Kidney glomerular epithelial cell (primary cell): ENCODE results near the gene MSN.

Source experiments
- DNase-seq: peaks from one replicate; lab custom pipeline; 2025; lab: John Stamatoyannopoulos, UW

Gene MSN

DNA sequence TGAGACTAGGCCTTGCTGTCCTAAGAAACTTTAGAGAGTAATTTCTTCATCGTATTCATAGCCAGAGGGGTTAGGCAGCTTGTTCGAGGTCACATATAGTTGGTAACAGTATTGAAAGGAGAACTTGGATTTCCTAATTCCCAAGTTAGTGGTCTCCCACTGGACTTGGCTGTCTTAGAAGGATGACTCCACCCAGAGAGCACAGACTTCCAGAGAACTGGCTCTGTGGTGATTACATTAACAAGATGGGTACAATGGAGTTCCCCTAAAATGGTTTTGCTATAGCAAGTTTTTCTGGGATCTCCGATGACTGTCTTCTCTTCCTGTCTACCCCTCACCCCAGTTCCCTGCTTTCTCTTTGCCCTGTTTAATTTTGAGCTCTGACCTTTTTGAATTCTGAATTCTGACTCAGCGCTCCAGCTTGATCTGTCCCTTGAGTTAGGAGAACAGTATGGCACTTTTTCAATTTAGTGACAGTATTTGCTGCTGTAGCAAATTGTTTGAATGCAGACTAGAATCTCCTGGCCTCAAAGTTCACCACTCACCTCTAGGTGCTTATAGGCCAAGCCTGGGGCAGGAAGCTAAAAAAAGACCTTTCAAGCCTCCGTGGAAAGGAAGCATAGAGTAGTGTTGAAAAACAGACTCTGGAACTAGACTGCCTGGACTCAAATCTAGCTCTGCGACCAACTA is 6.9 kb downstream of the MSN start:
- DNase-seq: no peak

DNA sequence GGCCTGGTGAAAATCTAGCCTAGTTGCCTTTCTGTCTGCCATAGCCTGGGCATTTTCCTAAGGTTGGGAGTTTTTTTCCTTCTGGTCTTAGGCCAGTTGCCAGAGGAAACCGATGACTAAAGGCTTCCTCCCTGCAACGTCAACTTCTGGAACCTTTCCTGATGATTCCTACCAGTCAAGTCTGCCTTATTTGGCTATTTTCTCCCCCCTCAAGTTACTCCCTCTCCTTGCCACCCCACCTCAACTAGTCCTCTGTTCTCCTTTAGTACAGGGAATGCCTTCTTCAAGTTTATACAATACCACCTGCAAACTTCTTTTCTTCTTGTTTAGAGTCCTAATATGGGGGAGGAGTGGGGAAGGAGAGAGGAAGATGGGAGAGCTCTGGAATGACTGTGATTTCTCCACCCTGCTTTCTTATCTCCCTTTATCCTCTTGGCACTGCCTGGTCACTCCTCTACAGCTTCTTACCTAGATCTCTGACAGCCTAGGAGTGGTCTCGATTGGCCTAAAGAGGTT is 10.6 kb downstream of the MSN start:
- peak; percentile 66 for DNase-seq

DNA sequence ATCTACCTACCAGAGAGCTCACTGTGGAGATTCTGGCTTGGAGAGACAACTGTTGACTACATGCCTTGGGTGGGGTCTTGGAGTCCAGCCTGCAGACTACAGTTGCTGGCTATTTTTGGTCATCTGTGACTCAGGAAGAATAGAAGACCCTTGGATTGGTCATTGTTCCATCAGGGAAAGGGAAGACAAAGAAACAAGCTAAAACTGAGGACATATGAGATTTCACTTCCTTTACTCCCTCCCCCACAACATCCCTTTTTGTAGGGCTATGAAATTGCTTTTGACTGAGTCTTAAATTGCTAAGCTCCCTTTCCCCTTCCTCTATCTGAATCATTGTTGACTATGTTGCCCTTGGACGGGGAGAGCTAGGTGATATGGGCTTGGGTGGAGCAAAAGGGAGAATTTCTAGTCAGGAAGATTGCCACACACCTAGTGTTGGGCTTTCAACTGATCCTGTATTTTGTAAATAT is 11.7 kb downstream of the MSN start:
- peak; percentile 23 for DNase-seq

DNA sequence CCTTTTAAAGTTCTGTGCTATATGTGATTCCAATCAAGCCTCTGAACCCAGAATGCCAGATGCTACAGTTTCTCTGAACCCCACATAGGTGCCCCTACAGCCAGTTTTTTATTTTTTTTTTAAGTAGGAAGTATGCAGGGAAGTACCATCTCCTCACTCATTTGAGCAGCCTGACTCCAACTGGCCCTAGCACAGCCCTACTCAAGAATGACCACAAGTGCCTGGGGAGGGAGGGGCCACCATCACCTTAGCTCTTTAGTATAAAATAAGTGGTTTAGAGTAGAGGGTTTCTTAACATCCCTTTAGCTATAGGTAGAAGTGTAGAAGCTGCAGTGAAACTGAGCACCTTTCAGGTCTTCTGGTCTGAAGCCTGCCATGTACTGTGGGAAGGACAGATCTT is 14.4 kb downstream of the MSN start:
- DNase-seq: no peak

DNA sequence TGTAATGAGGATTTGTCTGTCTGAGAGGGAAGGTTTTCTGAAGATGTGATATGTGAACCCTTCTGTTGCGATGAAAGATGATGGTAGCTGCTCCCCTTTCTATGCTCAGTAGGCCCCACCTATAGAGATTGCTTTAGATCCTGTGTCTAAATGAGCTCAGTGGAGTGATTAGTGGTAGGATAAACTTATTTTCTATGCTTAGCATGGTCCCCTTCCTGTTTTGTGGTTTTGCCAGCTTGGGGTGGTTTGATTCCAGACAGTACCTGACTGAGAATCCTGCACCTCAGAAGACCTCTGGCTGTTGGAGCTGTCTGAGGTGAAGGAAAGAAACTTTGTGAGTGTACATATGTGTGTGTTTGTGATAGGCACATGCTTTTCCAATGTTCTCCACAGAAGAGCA is 17.7 kb downstream of the MSN start:
- no peak for DNase-seq

DNA sequence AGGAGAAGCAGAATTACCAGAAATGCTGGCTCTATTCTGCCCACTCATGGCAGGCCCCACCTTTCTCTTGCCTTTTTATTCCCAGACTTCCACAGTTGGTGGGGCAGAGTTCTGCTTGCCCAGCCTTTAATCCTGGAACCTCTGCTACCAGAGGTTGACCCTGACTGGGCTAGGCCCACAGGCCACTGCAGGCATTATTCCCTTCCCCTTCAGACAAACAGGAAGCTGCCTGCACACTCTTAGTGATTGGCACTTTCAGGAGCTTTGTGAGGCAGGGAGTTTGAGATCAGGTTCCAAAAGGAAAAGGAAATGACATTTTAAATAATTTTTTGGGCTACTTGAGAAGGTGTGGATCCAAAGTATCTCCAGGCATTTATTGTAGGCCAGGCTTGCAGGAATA is 18.8 kb downstream of the MSN start:
- no peak for DNase-seq

DNA sequence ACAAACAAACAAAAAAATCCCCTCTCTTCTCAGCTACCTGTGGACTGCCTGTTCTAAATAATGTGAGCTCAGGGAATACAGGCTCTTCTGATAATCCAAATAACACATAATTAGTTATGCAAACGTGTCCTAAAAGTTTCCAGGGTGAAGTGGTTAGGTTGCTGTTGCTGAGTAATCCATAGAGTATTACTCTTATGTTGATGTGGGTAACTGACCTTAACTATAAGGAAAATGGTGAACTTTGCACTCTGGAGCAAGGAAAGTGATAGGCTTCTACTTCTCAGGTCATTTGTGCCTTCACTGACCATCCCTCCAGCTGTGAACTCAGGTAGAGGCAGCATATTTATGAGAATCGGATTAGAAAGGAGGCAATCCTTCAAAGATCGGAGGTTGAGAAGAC is 19.9 kb downstream of the MSN start:
- no peak for DNase-seq

DNA sequence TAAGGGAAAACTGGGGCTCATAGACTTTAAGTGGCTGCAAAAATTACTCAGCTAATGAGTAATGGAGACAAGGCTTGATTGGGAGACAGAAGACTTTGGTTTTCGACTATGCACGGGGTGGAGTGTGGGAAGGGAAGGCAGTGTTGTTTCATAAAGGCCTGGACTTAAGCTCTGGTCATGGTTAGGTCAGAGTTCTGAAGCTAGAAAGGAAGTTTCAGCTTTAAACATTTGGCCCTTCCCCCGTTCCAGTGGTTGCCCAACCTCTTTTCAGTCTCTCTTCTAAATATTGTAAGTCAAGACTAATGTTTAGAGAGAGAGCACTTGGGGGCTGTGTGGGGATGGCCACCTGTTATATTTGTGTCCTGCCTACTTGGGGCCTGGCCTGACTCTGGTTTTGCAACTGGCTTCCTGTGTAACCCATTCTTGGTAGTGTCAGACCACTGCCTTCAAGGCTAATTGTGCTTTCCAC is 21.0 kb downstream of the MSN start:
- no peak for DNase-seq

DNA sequence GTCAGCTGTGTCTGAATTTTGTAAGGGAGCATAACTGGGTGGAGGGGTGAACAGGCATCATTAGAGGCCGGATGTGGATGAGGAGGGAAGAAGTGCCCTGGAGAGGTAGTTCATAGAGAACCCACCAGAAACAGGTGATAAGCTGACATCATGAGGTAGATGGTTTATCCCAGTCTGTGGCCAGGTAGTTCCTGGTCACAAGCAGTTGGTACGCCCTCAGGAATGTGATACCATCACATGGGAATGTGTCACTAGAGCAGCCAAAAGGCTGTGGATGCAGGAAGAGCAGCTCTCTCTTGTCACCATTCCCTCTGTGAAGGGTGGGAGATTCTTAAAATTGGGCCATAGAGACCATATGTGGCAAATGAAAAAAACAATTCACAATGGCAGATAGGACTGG is 21.9 kb downstream of the MSN start:
- DNase-seq: no peak

DNA sequence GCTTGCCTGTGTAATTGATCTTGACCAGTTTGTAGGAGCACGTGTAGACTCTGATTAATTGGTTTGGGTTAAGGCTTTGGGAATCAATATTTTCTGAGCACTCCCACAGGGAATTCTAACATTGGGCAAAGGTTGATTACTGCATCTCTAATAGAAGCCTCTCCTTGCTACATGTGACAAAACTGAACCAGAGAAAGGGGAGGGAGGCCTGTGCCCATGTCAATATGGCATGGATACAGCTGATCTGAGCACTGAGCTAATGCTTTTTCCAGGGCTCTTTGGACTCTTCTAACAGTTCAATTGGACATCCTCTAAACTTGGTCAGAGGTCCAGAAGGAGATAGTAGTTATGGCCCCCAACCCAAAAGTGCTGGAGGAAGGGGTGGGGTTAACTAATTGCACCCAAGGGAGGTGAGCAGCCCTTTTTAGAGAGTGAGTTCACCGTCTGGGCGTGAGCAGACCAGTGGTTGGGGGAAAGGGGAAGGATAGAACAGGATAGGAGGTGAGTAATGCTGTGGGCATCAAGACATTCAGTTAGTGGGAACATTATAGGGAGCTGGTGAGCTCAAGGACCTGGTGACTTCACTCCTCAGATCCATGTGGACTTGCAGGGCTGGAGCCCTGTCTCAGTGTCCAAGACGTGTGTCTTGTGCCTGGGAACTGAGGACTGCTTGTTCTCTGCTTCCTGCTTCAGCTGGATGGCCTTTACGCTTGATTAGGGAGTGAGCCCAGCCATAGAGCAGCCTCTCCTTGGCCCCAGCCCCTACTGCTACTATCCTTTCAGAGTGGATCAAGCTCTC is 22.8 kb downstream of the MSN start:
- peak; percentile 22 for DNase-seq

DNA sequence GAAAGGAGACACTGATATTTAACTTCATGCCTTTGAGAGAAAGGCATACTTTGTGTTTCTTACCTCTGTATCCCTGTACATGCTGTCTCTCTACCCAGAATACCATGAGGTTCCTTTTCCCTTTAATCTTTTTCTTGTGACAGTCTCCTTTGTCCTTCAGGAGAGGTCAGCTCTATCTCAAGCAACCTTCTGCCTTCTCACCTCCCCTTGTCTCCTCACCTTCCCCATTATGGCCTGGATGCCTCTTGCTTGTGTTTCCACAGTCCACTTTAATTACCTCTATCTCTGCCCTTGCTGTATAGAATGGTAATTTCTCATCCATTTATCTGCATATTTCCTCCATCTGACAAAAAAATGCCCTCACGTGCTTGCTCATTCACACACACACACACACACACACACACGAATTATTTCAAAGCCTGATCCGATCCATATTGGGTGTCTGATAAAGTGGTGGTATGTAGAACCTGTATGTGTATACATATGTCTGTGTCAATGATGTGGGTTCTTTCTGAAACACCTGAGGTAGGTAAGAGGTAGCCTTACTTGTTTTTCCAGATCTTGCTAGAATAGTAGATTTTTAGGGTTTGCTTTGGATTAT is 28.5 kb downstream of the MSN start:
- DNase-seq: no peak

DNA sequence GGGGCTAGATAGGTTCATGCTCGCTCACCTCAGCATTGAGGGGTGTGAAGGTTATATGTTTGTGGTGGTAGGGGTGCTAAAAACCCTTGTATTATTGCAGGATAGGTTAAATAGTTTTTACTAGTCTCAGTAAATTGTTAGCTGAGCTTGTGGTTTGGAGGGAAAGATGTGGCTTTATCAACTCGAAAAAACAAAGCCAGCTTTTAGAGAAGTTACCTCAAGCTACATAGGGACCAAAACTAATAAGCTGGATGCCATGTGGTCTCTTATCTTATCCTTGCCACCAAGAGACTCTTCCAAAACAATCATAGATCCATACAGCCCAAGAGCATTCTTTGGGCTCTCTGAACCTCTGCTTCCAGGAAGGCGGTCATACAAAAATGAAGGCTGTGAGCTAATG is 29.2 kb downstream of the MSN start:
- no peak for DNase-seq

DNA sequence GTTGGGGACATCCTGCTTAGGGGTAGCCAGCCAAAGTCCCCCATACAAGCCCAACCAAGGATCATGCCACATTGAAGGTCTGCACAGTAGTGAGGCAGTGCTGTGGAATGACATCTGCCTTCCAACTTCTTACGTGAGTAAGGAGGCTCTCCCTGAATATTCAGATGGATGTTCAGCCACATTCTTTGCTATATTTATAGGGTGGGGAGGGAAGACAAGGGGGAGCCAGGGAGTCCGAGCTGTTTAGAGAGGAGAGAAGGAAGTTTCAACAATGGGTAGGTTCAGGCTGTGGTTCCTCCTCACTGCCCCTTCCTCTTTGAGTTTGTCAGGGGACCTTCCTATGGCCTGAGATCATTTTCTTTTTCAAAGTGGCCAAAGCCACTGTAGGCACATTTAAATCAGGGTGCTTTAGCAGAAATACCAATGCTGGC is 29.8 kb downstream of the MSN start:
- no peak for DNase-seq

DNA sequence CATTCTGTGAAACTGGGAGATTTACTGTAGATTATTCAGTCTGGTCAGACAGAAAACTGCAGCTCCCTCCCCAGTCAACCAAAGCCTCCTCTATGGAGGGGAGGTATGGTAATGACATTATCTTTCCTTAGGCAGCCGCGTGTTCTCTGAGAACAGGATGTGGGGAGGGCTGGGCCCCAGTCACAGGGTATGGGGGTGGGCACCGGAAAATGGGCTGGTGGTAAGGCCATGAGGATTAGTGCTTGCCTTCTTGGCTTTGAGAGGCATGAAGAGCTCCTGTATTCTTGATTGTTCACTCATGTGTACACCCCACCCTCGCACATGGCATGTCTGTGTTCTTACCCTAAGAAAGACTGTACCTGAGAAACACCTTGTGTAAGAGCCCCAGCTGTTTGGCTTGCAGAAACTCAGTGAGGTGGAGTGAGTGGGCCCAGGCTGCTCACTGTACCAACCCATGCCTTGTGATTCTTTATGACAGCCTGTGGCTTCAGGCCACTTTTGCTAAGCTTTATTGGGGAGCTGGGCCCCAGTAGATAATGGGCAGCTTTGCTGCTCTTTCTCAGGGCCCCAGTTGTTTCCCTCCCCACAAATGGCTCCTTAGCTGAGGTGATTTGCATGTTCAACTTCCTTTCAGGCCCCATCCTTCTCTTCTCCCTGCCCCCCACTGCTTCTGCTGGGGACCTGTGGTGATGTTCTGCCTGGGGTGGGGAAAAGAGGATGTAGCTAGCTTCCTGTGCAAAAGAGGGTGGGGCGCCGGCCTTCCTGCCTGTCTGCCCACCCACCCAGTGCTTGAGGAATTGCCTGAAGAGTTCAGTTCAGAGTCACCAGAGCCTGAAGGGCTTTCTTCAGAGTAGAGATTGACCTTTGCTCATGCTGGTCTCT is 30.7 kb downstream of the MSN start:
- peak; percentile 7 for DNase-seq

DNA sequence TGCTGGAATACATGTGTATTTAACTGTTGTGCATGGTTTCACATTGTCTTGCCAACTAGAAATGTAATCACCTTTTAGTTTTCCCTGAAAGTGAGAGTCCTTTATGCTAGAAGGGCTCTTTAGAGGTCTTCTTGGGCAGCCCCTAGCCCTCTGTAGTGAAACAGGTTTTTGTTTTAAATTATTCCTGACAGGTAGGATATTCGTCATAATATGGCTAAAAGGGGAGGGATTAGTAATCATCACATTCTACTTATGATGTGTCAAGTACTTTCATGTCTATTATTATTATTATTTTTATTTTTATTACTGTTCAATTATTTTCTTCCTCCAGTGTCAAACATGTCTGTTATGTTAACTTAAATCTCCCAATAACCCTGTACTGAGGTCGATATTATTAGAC is 35.5 kb downstream of the MSN start:
- no peak for DNase-seq

DNA sequence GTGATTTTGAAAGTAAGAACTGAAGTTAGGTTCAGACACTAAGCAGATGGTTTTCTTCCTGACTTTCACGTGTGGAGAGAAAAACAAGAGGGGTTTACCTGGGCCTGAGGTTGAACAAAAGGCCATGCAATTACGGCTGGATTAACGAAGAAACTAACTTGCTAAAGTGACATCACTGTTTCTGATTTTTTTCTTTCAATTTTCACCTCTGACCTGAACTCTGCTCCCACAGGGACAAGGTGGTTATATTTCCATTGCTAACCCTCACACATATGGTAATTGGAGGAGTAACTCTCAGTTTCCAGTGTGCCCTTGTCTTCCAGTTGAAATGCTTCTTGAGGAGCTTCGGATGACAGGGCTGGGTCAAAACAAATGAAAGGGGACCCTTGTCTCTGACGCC is 38.0 kb downstream of the MSN start:
- DNase-seq: no peak

DNA sequence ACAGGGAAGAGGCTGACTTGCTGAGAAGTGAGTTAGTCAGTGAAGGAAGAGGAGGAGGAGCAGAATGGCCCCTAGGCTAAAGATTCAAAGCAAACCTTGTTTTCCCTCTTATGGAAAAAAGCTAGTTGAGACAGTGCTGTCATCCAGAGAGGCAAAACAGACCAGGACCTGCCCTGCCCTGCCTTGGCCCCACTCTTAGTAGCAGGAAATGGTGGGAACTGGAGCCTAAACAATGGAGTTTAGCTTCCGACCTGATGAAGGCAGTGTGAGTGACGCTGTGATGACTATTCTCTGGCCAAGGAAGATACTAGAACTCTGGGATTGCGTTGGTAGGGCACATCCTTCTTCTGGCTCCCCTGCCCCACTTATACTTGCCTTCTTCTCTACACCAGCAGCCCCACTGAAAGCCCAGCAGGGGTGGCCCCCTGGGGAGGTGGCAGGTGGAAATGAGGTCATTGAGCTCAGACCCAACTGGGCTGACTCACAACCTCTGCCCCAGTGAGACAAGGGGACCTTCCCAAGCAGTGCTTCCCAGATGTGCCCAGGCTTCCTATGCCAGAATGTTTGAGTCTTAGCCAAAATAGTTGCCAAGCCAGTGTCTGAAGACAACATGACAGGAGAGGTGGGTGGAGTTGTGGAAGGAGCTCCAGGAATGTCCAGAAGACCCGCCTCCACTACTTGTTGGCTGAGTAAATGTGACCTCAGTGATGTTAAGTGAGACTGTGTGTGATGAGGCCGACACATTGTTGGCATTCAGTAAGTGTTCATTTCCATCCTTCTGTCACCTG is 38.8 kb downstream of the MSN start:
- peak; percentile 65 for DNase-seq

DNA sequence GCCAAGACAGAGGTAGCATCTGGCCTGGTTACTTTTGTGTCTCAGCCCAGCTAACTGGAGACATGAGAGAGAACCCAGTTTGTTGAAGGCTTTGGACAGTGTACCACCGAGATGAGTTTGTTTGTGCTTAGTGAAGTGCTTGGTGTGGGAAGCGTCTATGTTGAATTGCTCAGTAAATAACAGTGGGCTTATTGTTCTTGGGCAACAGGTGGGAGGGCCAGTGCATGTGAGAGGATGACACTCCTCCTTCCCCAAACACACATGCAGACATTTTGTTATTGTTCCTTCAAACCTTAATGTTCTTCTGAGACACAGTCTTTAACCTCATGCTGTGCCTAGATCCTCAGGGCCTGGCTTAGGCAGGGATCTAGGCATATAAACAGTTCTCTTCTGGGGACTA is 39.7 kb downstream of the MSN start:
- no peak for DNase-seq

DNA sequence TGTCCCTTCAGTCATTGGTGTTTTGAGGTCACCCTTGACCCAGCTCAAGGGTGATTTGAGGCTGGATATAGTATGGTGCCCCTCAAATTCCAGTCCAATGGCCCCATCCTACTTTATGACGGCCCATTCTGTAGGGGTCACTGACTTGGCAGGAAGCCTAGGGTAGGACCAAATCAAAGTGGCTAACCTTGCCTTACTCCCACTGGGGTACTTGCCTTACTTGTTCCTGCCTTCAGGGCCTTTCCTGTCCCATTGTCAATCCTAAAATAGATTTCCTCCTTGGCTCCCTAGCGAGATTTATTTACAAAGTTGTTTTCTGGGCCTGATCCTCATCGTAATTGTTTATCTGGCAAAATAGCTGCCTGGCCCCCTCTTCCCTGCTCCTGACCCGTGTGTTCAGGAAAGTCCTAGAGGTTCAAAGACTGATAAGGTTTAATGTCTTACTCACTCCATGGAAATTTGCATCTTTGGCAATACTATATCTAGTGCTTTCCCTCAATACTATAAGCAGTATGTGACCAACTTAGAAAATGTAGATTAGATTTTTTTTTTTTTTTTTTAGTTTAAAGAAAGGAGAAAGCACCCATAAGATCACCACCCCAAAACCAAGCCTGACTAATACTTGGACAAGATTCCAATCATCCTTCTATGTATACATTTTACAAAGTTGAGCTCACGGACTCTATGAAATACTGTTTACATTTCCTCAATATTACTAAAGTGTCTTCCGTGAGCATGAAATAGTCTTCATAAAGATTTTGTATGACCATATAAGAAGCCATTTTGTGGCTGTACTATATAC is 44.8 kb downstream of the MSN start:
- no peak for DNase-seq

DNA sequence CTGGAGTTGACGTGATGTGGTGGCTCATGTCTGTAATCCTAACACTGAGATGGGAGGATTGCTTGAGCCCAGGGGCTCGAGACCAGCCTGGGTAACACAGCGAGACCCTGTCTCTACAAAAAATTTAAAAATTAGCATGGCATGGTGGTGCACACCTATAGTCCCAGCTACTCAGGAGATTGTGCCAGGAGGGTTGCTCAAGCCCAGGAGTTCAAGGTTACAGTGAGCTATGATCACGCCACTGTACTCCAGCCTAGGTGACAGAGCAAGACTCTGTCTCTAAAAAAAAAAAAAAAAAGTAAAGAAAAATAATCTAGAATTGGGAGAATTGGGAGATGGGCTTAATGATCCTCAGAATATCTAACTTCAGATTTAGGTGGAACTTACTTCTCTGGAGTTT is 51.1 kb downstream of the MSN start:
- DNase-seq: no peak
